ENCODE data around the gene CTNS. TPM values are rescaled to one million over a fixed set of nuclear protein-coding genes. Genes with fewer than 3 reads are reported as not detected.
A peak's percentile ranks its signal among the peaks of the same experiment; 100 is the strongest.

Gene CTNS
- total and polyA plus RNA-seq, 2 of the 13 experiments (the other 11 are each of a cell fraction or from before 2014, with no cell fraction given) = 9.5 to 13.7 TPM

DNA sequence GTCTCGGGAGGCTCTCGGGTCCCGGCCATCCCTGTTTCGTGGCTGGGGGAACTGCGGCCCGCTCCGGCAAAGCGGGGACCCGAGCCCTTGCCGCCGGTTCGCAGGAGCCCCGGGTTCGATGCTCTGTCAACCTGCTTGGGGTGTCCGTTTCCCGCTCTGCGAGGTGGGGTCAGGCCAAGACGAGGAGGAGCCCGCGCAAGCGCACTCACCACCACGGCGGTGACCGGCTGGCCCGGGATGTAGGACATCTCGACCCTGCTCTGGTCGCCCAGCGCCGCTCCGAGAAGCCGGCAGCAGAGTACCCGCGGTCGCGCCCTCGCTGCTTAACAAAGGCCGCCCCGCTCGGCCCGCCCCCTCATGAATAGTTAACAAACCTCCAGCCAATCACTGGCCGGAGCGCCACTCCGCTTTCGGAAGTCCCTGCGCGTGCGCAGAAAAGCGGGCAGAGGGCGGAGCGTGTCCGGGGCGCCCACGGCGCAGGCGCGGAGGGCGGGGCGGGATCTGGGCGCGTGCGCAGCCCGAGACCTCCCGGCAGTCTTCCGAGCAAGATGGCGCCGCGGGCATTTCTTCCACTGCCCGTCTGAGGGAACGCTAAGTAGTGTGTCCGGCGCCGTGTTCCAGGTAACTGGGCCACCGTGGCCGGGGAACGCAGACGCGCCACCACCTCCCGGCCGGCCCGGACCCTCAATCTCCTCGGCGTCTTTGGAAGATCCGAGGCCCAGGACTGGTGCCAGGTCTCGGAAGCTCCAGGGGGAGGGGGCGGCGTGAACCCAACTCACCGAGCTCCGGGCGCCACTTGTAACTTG lies 31.9 kb downstream of the CTNS start, which contains the start of the genes EMC6 and TAX1BP3 (continued):
- TF ChIP-seq, protein P1, sequence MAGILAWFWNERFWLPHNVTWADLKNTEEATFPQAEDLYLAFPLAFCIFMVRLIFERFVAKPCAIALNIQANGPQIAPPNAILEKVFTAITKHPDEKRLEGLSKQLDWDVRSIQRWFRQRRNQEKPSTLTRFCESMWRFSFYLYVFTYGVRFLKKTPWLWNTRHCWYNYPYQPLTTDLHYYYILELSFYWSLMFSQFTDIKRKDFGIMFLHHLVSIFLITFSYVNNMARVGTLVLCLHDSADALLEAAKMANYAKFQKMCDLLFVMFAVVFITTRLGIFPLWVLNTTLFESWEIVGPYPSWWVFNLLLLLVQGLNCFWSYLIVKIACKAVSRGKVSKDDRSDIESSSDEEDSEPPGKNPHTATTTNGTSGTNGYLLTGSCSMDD (CRISPR knock-in tag; IDR thresholded peaks at IDR 0.05) = 0 out of 2 replicates have a peak, but pooled peaks have one; percentile 13
- TF ChIP-seq ZNF598 (CRISPR knock-in tag; IDR thresholded peaks at IDR 0.05; ENCODE audit: borderline replicate concordance) (0 out of 2 replicates have a peak, but pooled peaks have one; percentile 1), ZNF547 (CRISPR knock-in tag; IDR thresholded peaks at IDR 0.05) (peak; percentile 84), HNRNPL (IDR thresholded peaks at IDR 0.05; ENCODE audit: low read depth, low read length) (0 out of 2 replicates have a peak, but pooled peaks have one; percentile 22), ZNF253 (CRISPR knock-in tag; IDR thresholded peaks at IDR 0.05; ENCODE audit: borderline replicate concordance) (0 out of 2 replicates have a peak, but pooled peaks have one; percentile 27), KAT8 (CRISPR knock-in tag; IDR thresholded peaks at IDR 0.05) (peak; percentile 76), NR2F1 (CRISPR knock-in tag; IDR thresholded peaks at IDR 0.05) (peak in 1 of 2 experiments; percentile 28; a peak in 1 of 4 replicates), ZFAT (CRISPR knock-in tag; conservative IDR thresholded peaks at IDR 0.05) (peak; percentile 80; the same call in 1 of the 2 replicates), ZFY (CRISPR knock-in tag; IDR thresholded peaks at IDR 0.05) (peak; percentile 90), GATA4 (IDR thresholded peaks at IDR 0.05; ENCODE audit: borderline replicate concordance, low read depth) (peak; percentile 88), ZNF138 (CRISPR knock-in tag; IDR thresholded peaks at IDR 0.05; ENCODE audit: low read depth) (peak; percentile 84; the same call in 1 of the 2 replicates), ZNF720 (CRISPR knock-in tag; IDR thresholded peaks at IDR 0.05) (no peak), STAT5B (CRISPR knock-in tag; IDR thresholded peaks at IDR 0.05) (0 out of 2 replicates have a peak, but pooled peaks have one; percentile 55), SMYD3 (CRISPR knock-in tag; IDR thresholded peaks at IDR 0.05) (0 out of 2 replicates have a peak, but pooled peaks have one; percentile 67), TBX2 (CRISPR knock-in tag; IDR thresholded peaks at IDR 0.05; ENCODE audit: borderline replicate concordance) (no peak), EZH2 (conservative IDR thresholded peaks at IDR 0.05; ENCODE audit: low read depth, low read length) (no peak), ZNF329 (CRISPR knock-in tag; IDR thresholded peaks at IDR 0.05; ENCODE audit: low read depth) (0 out of 2 replicates have a peak, but pooled peaks have one; percentile 50)
- TF ChIP-seq, protein P2, sequence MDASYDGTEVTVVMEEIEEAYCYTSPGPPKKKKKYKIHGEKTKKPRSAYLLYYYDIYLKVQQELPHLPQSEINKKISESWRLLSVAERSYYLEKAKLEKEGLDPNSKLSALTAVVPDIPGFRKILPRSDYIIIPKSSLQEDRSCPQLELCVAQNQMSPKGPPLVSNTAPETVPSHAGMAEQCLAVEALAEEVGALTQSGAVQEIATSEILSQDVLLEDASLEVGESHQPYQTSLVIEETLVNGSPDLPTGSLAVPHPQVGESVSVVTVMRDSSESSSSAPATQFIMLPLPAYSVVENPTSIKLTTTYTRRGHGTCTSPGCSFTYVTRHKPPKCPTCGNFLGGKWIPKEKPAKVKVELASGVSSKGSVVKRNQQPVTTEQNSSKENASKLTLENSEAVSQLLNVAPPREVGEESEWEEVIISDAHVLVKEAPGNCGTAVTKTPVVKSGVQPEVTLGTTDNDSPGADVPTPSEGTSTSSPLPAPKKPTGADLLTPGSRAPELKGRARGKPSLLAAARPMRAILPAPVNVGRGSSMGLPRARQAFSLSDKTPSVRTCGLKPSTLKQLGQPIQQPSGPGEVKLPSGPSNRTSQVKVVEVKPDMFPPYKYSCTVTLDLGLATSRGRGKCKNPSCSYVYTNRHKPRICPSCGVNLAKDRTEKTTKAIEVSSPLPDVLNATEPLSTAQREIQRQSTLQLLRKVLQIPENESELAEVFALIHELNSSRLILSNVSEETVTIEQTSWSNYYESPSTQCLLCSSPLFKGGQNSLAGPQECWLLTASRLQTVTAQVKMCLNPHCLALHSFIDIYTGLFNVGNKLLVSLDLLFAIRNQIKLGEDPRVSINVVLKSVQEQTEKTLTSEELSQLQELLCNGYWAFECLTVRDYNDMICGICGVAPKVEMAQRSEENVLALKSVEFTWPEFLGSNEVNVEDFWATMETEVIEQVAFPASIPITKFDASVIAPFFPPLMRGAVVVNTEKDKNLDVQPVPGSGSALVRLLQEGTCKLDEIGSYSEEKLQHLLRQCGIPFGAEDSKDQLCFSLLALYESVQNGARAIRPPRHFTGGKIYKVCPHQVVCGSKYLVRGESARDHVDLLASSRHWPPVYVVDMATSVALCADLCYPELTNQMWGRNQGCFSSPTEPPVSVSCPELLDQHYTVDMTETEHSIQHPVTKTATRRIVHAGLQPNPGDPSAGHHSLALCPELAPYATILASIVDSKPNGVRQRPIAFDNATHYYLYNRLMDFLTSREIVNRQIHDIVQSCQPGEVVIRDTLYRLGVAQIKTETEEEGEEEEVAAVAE (CRISPR knock-in tag; IDR thresholded peaks at IDR 0.05; ENCODE audit: borderline replicate concordance) = peak; percentile 15; the same call in 1 of the 2 replicates
- TF ChIP-seq, protein P3, sequence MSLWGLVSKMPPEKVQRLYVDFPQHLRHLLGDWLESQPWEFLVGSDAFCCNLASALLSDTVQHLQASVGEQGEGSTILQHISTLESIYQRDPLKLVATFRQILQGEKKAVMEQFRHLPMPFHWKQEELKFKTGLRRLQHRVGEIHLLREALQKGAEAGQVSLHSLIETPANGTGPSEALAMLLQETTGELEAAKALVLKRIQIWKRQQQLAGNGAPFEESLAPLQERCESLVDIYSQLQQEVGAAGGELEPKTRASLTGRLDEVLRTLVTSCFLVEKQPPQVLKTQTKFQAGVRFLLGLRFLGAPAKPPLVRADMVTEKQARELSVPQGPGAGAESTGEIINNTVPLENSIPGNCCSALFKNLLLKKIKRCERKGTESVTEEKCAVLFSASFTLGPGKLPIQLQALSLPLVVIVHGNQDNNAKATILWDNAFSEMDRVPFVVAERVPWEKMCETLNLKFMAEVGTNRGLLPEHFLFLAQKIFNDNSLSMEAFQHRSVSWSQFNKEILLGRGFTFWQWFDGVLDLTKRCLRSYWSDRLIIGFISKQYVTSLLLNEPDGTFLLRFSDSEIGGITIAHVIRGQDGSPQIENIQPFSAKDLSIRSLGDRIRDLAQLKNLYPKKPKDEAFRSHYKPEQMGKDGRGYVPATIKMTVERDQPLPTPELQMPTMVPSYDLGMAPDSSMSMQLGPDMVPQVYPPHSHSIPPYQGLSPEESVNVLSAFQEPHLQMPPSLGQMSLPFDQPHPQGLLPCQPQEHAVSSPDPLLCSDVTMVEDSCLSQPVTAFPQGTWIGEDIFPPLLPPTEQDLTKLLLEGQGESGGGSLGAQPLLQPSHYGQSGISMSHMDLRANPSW (CRISPR knock-in tag; IDR thresholded peaks at IDR 0.05; ENCODE audit: borderline replicate concordance) = no peak; the same call in 1 of the 2 replicates

All from HepG2 (cell line).